Upper lobe of right lung (tissue), 1 donor: ENCODE results near the gene ZFAND3. TPM values are rescaled to one million over a fixed set of nuclear protein-coding genes. Genes with fewer than 3 reads are reported as not detected.

Source experiments
- ATAC-seq: fragments of 200-7000 bp; cut with Tn5 transposase; one replicate; pipeline ENCODE4 v1.9.1; 2020; ENCODE audit warnings: mild to moderate bottlenecking, moderate library complexity
- DNase-seq: peaks from one replicate; pipeline ENCODE4 v3.0.0-alpha.2; 2020
- H3K27ac ChIP-seq: fragments of 200-600 bp; one replicate; pipeline ENCODE4 v1.8.0; 2022
- H3K27me3 ChIP-seq: fragments of 200-600 bp; one replicate; pipeline ENCODE4 v1.8.0; 2022; ENCODE audit warnings: mild to moderate bottlenecking
- H3K36me3 ChIP-seq: fragments of 200-600 bp; one replicate; pipeline ENCODE4 v1.8.0; 2022
- H3K4me1 ChIP-seq: fragments of 200-600 bp; one replicate; pipeline ENCODE4 v1.8.0; 2022
- H3K4me3 ChIP-seq: fragments of 200-600 bp; one replicate; pipeline ENCODE4 v1.8.0; 2022; ENCODE audit warnings: mild to moderate bottlenecking
- H3K9me3 ChIP-seq: fragments of 200-600 bp; one replicate; pipeline ENCODE4 v1.8.0; 2022
- intact Hi-C: fragments of 100-400 bp; cut with DNase I; formaldehyde crosslinking; loops from one replicate; pipeline ENCODE4 v1.11.0; 2022
- total RNA-seq: library from RNA; stranded (reverse); fragmentation: NEBNext Ultra II Directional; extraction: Animal tissue kit (Norgen Biotek cat#: 25700); gene quantifications from one replicate; pipeline ENCODE4 v1.2.1, GENCODE V29; 2021
- TF ChIP-seq, protein P1 (sequence below): fragments of 200-600 bp; IDR thresholded peaks from one replicate; pipeline ENCODE4 v1.8.0; 2022; ENCODE audit warnings: antibody characterized with exemption
- donor health status: DM: no; HTN: yes; CAD: no; lungs with severe emphysema.

Gene ZFAND3
- total RNA-seq, 1 donor from 2014 or later = 69.1 TPM

DNA sequence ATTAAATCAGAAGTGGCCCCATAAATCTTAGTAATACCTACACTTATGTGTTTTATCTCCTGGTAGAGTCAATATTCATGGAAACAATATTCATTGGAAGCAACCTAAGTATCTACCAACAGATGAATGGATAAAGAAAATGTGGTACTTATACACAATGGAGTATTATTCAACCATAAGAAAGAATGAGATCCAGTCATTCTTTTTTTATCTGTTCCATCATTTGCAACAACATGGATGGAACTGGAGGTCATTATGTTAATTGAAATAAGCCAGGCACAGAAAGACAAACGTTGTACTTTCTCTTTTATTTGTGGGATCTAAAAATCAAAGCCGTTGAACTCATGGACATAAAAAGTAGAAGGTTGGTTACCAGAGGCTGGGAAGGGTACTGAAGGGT lies 268.5 kb downstream of the ZFAND3 start:
- Histone ChIP-seq H3K27ac (no peak overlapping the region), H3K36me3 (peaks cover 11% of the 10 kb centered on the region), H3K27me3 (no peaks in the 10 kb centered on the region), H3K4me3 (no peak overlapping the region), H3K4me1 (no peaks in the 10 kb centered on the region), H3K9me3 (no peaks in the 10 kb centered on the region)
- intact Hi-C loops = no loop called here
- ATAC-seq (no peak), DNase-seq (no peak)
- TF ChIP-seq, protein P1, sequence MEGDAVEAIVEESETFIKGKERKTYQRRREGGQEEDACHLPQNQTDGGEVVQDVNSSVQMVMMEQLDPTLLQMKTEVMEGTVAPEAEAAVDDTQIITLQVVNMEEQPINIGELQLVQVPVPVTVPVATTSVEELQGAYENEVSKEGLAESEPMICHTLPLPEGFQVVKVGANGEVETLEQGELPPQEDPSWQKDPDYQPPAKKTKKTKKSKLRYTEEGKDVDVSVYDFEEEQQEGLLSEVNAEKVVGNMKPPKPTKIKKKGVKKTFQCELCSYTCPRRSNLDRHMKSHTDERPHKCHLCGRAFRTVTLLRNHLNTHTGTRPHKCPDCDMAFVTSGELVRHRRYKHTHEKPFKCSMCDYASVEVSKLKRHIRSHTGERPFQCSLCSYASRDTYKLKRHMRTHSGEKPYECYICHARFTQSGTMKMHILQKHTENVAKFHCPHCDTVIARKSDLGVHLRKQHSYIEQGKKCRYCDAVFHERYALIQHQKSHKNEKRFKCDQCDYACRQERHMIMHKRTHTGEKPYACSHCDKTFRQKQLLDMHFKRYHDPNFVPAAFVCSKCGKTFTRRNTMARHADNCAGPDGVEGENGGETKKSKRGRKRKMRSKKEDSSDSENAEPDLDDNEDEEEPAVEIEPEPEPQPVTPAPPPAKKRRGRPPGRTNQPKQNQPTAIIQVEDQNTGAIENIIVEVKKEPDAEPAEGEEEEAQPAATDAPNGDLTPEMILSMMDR = no peak

DNA sequence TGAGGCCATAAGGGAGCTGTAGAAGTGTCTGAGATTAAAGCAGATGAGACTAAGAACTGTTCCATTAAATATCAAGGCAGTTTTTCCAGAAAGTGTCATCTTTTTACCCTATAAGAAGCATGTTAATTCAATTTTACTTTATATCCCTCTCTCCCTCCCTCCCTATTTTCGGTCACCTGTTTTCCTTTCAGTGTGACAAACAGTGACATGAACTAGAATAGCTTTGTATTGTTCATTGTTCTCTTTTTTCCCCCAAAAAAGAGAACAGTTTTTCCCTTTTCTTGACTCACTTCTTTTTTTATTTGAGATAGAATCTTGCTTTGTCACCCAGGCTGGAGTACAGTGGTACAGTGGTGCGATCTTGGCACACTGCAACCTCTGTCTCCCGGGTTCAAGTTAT lies 269.3 kb downstream of the ZFAND3 start:
- no peaks in the 10 kb centered on the region for H3K27me3 ChIP-seq
- no peaks in the 10 kb centered on the region for H3K9me3 ChIP-seq
- H3K4me3 ChIP-seq = no peak overlapping the region
- H3K36me3 ChIP-seq = peaks cover 3% of the 10 kb centered on the region
- intact Hi-C loops = no loop called here
- H3K27ac ChIP-seq = no peak overlapping the region
- ATAC-seq = no peak
- no peaks in the 10 kb centered on the region for H3K4me1 ChIP-seq
- DNase-seq = no peak
- TF ChIP-seq, protein P1 = no peak

GRCh38 chr6:38091613-38092012 lies 272.1 kb downstream of the ZFAND3 start:
- Histone ChIP-seq H3K27me3 (no peaks in the 10 kb centered on the region), H3K9me3 (no peaks in the 10 kb centered on the region), H3K4me3 (no peak overlapping the region), H3K36me3 (no peaks in the 10 kb centered on the region), H3K27ac (no peak overlapping the region), H3K4me1 (no peaks in the 10 kb centered on the region)
- ATAC-seq (no peak), DNase-seq (no peak)
- intact Hi-C loops = no loop called here
- TF ChIP-seq, protein P1 = no peak

- H3K4me3 ChIP-seq = no peak overlapping the region
- ATAC-seq (no peak), DNase-seq (no peak)
- H3K27me3 ChIP-seq = no peaks in the 10 kb centered on the region
- H3K4me1 ChIP-seq = no peaks in the 10 kb centered on the region
- TF ChIP-seq, protein P1 = no peak
- H3K27ac ChIP-seq = no peak overlapping the region
- H3K36me3 ChIP-seq = no peaks in the 10 kb centered on the region
- intact Hi-C loops = no loop called here
- no peaks in the 10 kb centered on the region for H3K9me3 ChIP-seq
Measured at GRCh38 chr6:38092465-38092864, 272.9 kb downstream of the ZFAND3 start.

DNA sequence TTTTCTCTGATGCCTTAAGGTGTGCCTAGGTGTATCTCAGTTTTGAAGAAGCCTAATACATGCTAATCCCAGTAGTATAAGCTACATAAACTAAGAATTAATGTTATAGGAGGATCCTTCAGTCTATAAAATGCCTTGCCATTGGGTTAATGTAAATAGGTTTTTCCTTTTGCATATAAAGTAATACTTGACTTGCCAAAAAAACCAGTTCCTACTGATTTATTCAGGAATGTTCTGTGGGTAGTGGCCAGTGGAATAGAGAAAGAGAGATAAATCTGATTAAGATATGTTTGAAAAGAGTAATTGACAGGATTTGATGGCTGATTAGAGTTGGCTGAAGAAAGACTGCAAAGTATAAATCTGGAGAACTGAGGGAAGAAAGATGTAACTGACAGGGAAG lies 273.4 kb downstream of the ZFAND3 start:
- no peaks in the 10 kb centered on the region for H3K9me3 ChIP-seq
- DNase-seq (no peak), ATAC-seq (no peak)
- H3K27ac ChIP-seq = no peak overlapping the region
- no peaks in the 10 kb centered on the region for H3K4me1 ChIP-seq
- TF ChIP-seq, protein P1 = no peak
- H3K27me3 ChIP-seq = no peaks in the 10 kb centered on the region
- no peak overlapping the region for H3K4me3 ChIP-seq
- intact Hi-C loops = no loop called here
- H3K36me3 ChIP-seq = no peaks in the 10 kb centered on the region

GRCh38 chr6:38095054-38095453 lies 275.5 kb downstream of the ZFAND3 start:
- H3K4me1 ChIP-seq = no peaks in the 10 kb centered on the region
- no peak overlapping the region for H3K27ac ChIP-seq
- DNase-seq = no peak
- H3K4me3 ChIP-seq = no peak overlapping the region
- H3K27me3 ChIP-seq = no peaks in the 10 kb centered on the region
- no peaks in the 10 kb centered on the region for H3K36me3 ChIP-seq
- no peaks in the 10 kb centered on the region for H3K9me3 ChIP-seq
- ATAC-seq = no peak
- TF ChIP-seq, protein P1 = no peak
- intact Hi-C loops = no loop called here
